Rectal smooth muscle tissue (tissue), 1 donor: Measurements from ENCODE around the gene FERMT3.

Experiments used
- H3K27ac ChIP-seq: one replicate; pipeline ENCODE4 v1.7.0; 2013; ENCODE audit warnings: low read depth, low read length, inconsistent platforms
- H3K27me3 ChIP-seq: one replicate; pipeline ENCODE4 v1.7.0; 2013; ENCODE audit warnings: low read length; ENCODE audit not compliant: control insufficient read depth, insufficient read depth
- H3K36me3 ChIP-seq: one replicate; pipeline ENCODE4 v1.7.0; 2013; ENCODE audit warnings: low read length; ENCODE audit not compliant: control insufficient read depth, insufficient read depth
- H3K4me1 ChIP-seq: one replicate; pipeline ENCODE4 v1.7.0; 2013; ENCODE audit warnings: low read length; ENCODE audit not compliant: control insufficient read depth, insufficient read depth
- H3K4me3 ChIP-seq: one replicate; pipeline ENCODE4 v1.7.0; 2013; ENCODE audit warnings: low read length
- H3K9ac ChIP-seq: one replicate; pipeline ENCODE4 v1.7.0; 2013; ENCODE audit warnings: low read length

The FERMT3 gene

DNA sequence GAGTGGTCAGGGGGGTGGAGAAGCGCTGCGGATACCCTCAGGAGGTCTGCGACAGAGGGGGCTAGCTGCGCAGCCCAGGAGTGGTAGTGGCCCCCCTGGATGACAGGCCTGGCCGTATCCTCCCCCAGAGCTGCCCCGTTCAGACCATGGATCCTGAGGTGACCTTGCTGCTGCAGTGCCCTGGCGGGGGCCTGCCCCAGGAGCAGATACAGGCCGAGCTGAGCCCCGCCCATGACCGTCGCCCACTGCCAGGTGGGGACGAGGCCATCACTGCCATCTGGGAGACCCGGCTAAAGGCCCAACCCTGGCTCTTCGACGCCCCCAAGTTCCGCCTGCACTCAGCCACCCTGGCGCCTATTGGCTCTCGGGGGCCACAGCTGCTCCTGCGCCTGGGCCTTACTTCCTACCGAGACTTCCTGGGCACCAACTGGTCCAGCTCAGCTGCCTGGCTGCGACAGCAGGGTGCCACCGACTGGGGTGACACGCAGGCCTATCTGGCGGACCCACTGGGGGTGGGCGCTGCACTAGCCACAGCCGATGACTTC is 20.1 kb downstream of the FERMT3 start:
- Histone ChIP-seq H3K27ac (peak overlapping the region; percentile 88), H3K36me3 (no peaks in the 10 kb centered on the region), H3K4me3 (peak overlapping the region; percentile 86), H3K27me3 (no peaks in the 10 kb centered on the region), H3K9ac (peak overlapping the region; percentile 89), H3K4me1 (peaks cover 14% of the 10 kb centered on the region)

DNA sequence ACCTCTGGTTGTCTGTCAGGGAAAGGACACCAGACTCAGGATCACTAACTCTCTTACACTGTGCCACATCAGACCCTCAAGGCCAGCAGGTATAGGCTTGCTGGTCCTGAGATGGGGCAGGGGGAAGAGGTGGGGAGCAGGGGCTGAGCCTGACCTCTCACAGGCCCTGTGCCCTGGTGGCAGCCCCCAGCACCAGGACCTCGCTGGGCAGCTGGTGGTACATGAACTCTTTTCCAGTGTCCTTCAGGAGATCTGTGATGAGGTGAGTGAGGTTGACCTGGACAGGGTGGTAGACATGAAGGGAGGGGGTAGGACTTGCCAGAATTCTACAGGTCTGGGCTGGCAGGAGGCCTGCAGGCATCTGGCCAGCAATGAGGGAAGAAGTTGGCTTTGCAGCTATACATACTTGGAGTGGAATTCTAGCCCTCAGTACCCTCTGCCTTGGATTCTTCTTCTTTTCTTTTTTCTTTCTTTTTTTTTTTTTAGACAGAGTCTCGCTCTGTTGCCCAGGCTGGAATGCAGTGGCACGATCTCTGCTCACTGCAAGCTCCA is 21.0 kb downstream of the FERMT3 start:
- H3K4me1 ChIP-seq: peaks cover 14% of the 10 kb centered on the region
- H3K9ac ChIP-seq: peak overlapping the region; percentile 19
- peak overlapping the region; percentile 86 for H3K4me3 ChIP-seq
- no peaks in the 10 kb centered on the region for H3K27me3 ChIP-seq
- no peaks in the 10 kb centered on the region for H3K36me3 ChIP-seq
- H3K27ac ChIP-seq: no peak overlapping the region

DNA sequence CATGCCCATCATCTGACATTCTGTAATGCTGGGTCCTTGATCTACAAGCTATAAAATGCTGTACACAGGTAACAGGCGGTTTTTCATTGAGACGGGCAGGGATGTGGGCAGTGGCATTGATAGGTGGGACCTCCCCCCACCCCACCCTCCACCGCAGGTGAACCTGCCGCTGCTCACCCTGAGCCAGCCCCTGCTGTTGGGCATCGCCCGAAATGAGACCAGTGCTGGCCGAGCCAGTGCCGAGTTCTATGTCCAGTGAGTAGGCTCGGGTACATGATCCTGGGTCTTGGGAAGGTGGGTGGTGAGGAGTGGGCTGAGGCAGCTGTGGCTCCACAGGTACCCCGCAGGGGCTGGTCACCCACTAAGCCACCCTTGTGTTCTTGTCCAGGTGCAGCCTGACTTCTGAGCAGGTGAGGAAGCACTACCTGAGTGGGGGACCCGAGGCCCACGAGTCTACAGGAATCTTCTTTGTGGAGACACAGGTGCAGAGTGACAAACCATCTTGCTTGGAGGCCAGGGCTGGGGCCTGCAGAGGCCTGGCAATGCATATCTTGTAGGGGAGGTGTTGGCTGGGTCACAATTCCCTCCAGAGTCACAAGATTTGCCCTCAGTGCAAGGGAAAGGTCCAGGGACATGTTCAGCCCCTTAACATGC is 22.7 kb downstream of the FERMT3 start:
- H3K27me3 ChIP-seq: no peaks in the 10 kb centered on the region
- H3K9ac ChIP-seq: no peak overlapping the region
- no peaks in the 10 kb centered on the region for H3K36me3 ChIP-seq
- peak overlapping the region; percentile 93 for H3K27ac ChIP-seq
- H3K4me1 ChIP-seq: peaks cover 21% of the 10 kb centered on the region
- H3K4me3 ChIP-seq: peak overlapping the region; percentile 91

GRCh38 chr11:64229744-64230170 is 23.2 kb downstream of the FERMT3 start:
- peak overlapping the region; percentile 91 for H3K4me3 ChIP-seq
- H3K36me3 ChIP-seq: no peaks in the 10 kb centered on the region
- no peaks in the 10 kb centered on the region for H3K27me3 ChIP-seq
- no peak overlapping the region for H3K9ac ChIP-seq
- H3K27ac ChIP-seq: peak overlapping the region; percentile 93
- peaks cover 21% of the 10 kb centered on the region for H3K4me1 ChIP-seq

DNA sequence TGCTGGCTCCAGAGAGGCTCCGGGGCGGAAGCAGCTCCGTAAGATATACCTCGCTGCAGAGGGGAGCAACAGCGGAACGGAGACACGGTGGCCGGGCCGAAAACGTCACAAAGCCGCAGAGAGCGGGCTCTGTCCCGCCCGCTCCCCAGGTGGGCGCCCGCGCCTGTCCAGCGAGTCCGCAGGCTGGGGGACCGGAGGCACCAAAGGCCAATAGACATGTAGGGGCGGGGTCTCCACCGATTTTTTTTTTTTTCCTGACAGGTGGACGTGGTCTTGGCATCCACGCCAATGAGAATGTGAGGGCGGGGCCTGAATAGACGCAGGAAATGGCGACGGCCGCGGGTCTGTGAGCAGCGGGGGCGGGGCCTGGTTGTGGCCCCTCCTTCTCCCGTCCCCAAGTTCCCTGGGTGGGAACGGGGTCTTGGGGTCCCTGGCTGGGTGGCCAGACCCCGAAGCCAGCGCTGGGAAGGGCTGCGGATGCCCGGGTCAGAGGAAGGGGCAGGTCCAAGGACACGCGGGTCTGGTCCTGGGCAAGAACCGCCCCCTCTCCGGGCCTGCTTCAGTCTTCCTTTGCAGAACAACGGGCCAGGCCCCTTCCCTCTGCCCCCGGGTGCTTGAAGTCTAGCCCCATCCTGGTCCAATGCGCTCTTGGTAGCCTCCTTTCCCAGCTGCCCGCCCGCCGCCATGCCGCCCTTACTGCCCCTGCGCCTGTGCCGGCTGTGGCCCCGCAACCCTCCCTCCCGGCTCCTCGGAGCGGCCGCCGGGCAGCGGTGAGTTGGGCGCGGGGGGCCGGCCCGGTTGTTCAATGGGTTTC is 23.9 kb downstream of the FERMT3 start, which contains the start of gene DNAJC4:
DNAJC4 (plus strand) TSS at position 378 of the 814 bp plus-strand sequence; CDS start at position 685, 307 bp downstream.
- H3K27ac ChIP-seq: peak within 1 kb of the TSS; percentile 93
- peaks cover 25% of the 10 kb centered on the region for H3K4me1 ChIP-seq
- H3K27me3 ChIP-seq: no peaks in the 10 kb centered on the region
- H3K9ac ChIP-seq: peak within 1 kb of the TSS; percentile 74
- no peaks in the 10 kb centered on the region for H3K36me3 ChIP-seq
- H3K4me3 ChIP-seq: peak within 1 kb of the TSS; percentile 91

- Histone ChIP-seq H3K9ac (peak overlapping the region; percentile 74), H3K36me3 (no peaks in the 10 kb centered on the region), H3K4me1 (peaks cover 27% of the 10 kb centered on the region), H3K4me3 (peak overlapping the region; percentile 91), H3K27ac (peak overlapping the region; percentile 93), H3K27me3 (no peaks in the 10 kb centered on the region)
Measured at GRCh38 chr11:64230985-64231365, 24.5 kb downstream of the FERMT3 start.

GRCh38 chr11:64231546-64231945 is 25.0 kb downstream of the FERMT3 start:
- no peak overlapping the region for H3K27ac ChIP-seq

GRCh38 chr11:64232182-64232966 is 25.9 kb downstream of the FERMT3 start:
- H3K36me3 ChIP-seq: no peaks in the 10 kb centered on the region
- no peak overlapping the region for H3K4me3 ChIP-seq
- no peak overlapping the region for H3K27ac ChIP-seq
- H3K4me1 ChIP-seq: peaks cover 18% of the 10 kb centered on the region
- no peaks in the 10 kb centered on the region for H3K27me3 ChIP-seq
- no peak overlapping the region for H3K9ac ChIP-seq

More at GRCh38 chr11:64231546-64231945, 25.0 kb downstream of the FERMT3 start:
- Histone ChIP-seq H3K36me3 (no peaks in the 10 kb centered on the region), H3K4me1 (peaks cover 25% of the 10 kb centered on the region), H3K27me3 (no peaks in the 10 kb centered on the region), H3K9ac (no peak overlapping the region), H3K4me3 (no peak overlapping the region)

DNA sequence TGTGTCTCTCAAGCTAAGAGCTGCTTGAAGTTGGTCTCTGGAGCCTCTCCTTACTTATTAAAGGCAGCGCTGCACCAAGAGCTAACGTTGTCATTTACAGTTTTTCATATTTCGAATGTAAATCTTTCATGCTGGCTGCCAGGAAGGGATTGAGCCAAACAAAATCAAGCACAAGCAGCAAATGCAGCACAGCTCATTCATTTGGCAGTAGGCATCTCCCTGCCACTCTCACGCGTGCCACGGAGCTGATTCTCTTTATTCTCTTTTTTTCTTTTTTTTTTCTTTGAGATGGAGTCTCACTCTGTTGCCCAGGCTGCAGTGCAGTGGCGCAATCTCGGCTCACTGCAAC is 26.4 kb downstream of the FERMT3 start:
- Histone ChIP-seq H3K27me3 (no peaks in the 10 kb centered on the region), H3K4me1 (peaks cover 18% of the 10 kb centered on the region), H3K36me3 (peaks cover 2% of the 10 kb centered on the region), H3K27ac (no peak overlapping the region), H3K4me3 (no peak overlapping the region), H3K9ac (no peak overlapping the region)

- peak within 1 kb of the TSS; percentile 73 for H3K27ac ChIP-seq
- H3K4me1 ChIP-seq: peaks cover 18% of the 10 kb centered on the region
- H3K4me3 ChIP-seq: peak within 1 kb of the TSS; percentile 77
- H3K9ac ChIP-seq: peak within 1 kb of the TSS; percentile 81
- no peaks in the 10 kb centered on the region for H3K27me3 ChIP-seq
- peaks cover 3% of the 10 kb centered on the region for H3K36me3 ChIP-seq
Measured at GRCh38 chr11:64233913-64234586, 27.5 kb downstream of the FERMT3 start, which contains the start of gene VEGFB. Gene VEGFB, plus strand, starts transcription at chr11:64234584. Its CDS starts 250 bp downstream, at chr11:64234834.

- Histone ChIP-seq H3K4me1 (peaks cover 14% of the 10 kb centered on the region), H3K9ac (peak overlapping the region; percentile 32), H3K4me3 (peak overlapping the region; percentile 77), H3K27ac (peak overlapping the region; percentile 73), H3K36me3 (peaks cover 3% of the 10 kb centered on the region), H3K27me3 (no peaks in the 10 kb centered on the region)
Measured at GRCh38 chr11:64234647-64235379, 28.3 kb downstream of the FERMT3 start.
